Neutrophil (primary cell): ENCODE data around the gene RBM33.

Experiments
- H3K27ac ChIP-seq: fragments of 200-600 bp; sonication (generic); 2 replicates; pipeline ENCODE4 v1.5.1; 2016; ENCODE audit warnings: mild to moderate bottlenecking, moderate library complexity
- H3K27me3 ChIP-seq: fragments of 200-600 bp; sonication (generic); 2 replicates; pipeline ENCODE4 v1.6.0; 2016; ENCODE audit warnings: mild to moderate bottlenecking
- H3K36me3 ChIP-seq: fragments of 200-600 bp; sonication (generic); 2 replicates; pipeline ENCODE4 v1.5.1; 2017
- H3K4me1 ChIP-seq, 2 experiments: fragments of 200-600 bp in 1 of 2; sonication (generic) in 1 of 2; 1 replicate in 1 of 2; 2 replicates in 1 of 2; pipeline versions ENCODE4 v1.5.1 to v1.6.1; 2013 to 2016; ENCODE audit warnings: low read depth in 1 of 2, low read length in 1 of 2, mild to moderate bottlenecking in 1 of 2, moderate library complexity in 1 of 2; ENCODE audit not compliant: control insufficient read depth in 1 of 2, insufficient read depth in 1 of 2
- H3K4me3 ChIP-seq, 2 experiments: fragments of 200-600 bp in 1 of 2; sonication (generic) in 1 of 2; 1 replicate in 1 of 2; 2 replicates in 1 of 2; pipeline ENCODE4 v1.5.1; 2013 to 2016; ENCODE audit warnings: low read depth in 1 of 2, low read length in 1 of 2, mild to moderate bottlenecking in 1 of 2, moderate library complexity in 1 of 2
- H3K9me3 ChIP-seq: fragments of 200-600 bp; sonication (generic); 2 replicates; pipeline ENCODE4 v1.5.1; 2016
- TF ChIP-seq, protein P1 (sequence below): fragments of 200-600 bp; sonication (generic); IDR thresholded peaks from 2 replicates; pipeline ENCODE4 v1.5.1; 2016; ENCODE audit warnings: antibody characterized with exemption

The RBM33 gene

GRCh38 chr7:155802291-155802690, 157.8 kb downstream of the RBM33 start:
- H3K4me3 ChIP-seq = no peak overlapping the region
- no peaks in the 10 kb centered on the region for H3K36me3 ChIP-seq
- TF ChIP-seq, protein P1, sequence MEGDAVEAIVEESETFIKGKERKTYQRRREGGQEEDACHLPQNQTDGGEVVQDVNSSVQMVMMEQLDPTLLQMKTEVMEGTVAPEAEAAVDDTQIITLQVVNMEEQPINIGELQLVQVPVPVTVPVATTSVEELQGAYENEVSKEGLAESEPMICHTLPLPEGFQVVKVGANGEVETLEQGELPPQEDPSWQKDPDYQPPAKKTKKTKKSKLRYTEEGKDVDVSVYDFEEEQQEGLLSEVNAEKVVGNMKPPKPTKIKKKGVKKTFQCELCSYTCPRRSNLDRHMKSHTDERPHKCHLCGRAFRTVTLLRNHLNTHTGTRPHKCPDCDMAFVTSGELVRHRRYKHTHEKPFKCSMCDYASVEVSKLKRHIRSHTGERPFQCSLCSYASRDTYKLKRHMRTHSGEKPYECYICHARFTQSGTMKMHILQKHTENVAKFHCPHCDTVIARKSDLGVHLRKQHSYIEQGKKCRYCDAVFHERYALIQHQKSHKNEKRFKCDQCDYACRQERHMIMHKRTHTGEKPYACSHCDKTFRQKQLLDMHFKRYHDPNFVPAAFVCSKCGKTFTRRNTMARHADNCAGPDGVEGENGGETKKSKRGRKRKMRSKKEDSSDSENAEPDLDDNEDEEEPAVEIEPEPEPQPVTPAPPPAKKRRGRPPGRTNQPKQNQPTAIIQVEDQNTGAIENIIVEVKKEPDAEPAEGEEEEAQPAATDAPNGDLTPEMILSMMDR = no peak
- peaks cover 34 to 36% of the 10 kb centered on the region in 2 experiments for H3K4me1 ChIP-seq
- no peaks in the 10 kb centered on the region for H3K9me3 ChIP-seq
- H3K27me3 ChIP-seq = peaks cover 100% of the 10 kb centered on the region
- H3K27ac ChIP-seq = no peak overlapping the region

DNA sequence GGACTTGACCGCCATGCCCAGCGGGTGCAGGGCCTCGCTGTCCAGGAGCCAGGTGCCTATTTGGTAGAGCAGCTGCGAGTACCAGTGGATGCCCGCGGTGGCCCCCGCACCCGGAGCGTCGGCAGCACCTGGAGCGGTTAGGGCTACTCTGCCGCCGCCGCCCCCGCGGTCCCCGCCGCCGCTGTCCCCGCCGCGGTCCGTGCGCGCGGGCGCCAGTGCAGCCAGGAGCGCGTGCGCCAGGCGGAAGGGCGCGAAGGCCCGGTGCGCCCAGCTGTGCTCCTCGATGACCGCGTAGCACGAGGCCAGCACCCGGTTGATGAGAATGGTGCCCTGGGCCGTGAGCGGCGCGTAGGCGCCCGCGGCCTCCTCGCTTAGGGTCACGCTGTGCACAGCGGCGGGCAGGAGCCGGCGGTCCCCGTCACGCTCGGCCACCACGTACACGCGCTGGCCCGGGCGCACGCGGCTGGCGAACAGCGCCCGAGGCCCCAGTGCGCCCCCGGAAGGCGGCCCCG, 158.5 kb downstream of the RBM33 start:
- peaks cover 100% of the 10 kb centered on the region for H3K27me3 ChIP-seq

GRCh38 chr7:155803418-155804376, 159.2 kb downstream of the RBM33 start:
- Histone ChIP-seq H3K36me3 (no peaks in the 10 kb centered on the region), H3K4me3 (peak overlapping the region; percentile 47 to 60), H3K27ac (no peak overlapping the region), H3K27me3 (peaks cover 100% of the 10 kb centered on the region), H3K4me1 (peaks cover 35 to 46% of the 10 kb centered on the region in 2 experiments), H3K9me3 (no peaks in the 10 kb centered on the region)
- TF ChIP-seq, protein P1 = no peak

More for the DNA sequence above, 158.5 kb downstream of the RBM33 start:
- Histone ChIP-seq H3K4me1 (peaks cover 34 to 38% of the 10 kb centered on the region in 2 experiments), H3K9me3 (no peaks in the 10 kb centered on the region), H3K36me3 (no peaks in the 10 kb centered on the region), H3K27ac (no peak overlapping the region), H3K4me3 (peak overlapping the region in 1 of 2 experiments; percentile 60)
- TF ChIP-seq, protein P1 = no peak

- Histone ChIP-seq H3K27ac (no peak overlapping the region), H3K9me3 (no peaks in the 10 kb centered on the region), H3K36me3 (no peaks in the 10 kb centered on the region), H3K27me3 (peaks cover 100% of the 10 kb centered on the region), H3K4me1 (peaks cover 36 to 51% of the 10 kb centered on the region in 2 experiments), H3K4me3 (peak overlapping the region in 1 of 2 experiments; percentile 60)
- TF ChIP-seq, protein P1 = no peak
Observed at GRCh38 chr7:155804431-155804831, 160.0 kb downstream of the RBM33 start.

GRCh38 chr7:155804897-155805825, 160.7 kb downstream of the RBM33 start:
- TF ChIP-seq, protein P1 = peak; percentile 34
- H3K4me1 ChIP-seq = peaks cover 36 to 51% of the 10 kb centered on the region in 2 experiments
- H3K9me3 ChIP-seq = no peaks in the 10 kb centered on the region
- peaks cover 100% of the 10 kb centered on the region for H3K27me3 ChIP-seq
- H3K4me3 ChIP-seq = peak overlapping the region in 1 of 2 experiments; percentile 60
- H3K36me3 ChIP-seq = no peaks in the 10 kb centered on the region
- H3K27ac ChIP-seq = no peak overlapping the region
